ENCODE results near the gene SMIM33.

DNA sequence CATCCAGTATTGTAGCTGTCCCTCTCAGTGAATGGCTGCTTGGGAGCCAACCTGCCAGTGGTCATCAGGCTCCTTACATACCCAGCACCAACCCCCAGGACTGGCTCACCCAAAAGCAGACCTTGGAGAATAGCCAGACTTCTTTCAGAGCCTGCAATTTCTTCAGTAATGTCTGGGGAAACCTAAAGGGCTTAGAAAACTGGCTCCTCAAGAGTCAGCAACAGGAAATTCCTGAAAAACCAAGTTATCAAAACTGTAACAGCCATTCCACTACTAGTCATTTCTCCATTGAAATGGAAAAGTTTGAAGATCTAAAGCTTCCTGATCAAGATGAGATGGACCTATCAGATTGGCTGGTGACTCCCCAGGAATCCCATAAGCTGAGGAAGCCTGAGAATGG, 24.0 kb downstream of the SMIM33 start:
- no peak for TF ChIP-seq EZH2 (IDR thresholded peaks at IDR 0.05; ENCODE audit: insufficient read depth, poor library complexity, severe bottlenecking)
- TF ChIP-seq EZH2phosphoT487 (IDR thresholded peaks at IDR 0.05; ENCODE audit: insufficient read depth, low read depth) = no peak

Measured in GM23248 (cell line).